ENCODE data around the gene EIF3I. TPM values are rescaled to one million over a fixed set of nuclear protein-coding genes. Genes with fewer than 3 reads are reported as not detected.

The EIF3I gene
- total and polyA plus RNA-seq, 2 of the 13 experiments (the other 11 are each of a cell fraction or from before 2014, with no cell fraction given), result 210 to 223 TPM

- POLR2A ChIA-PET, result interaction anchor here (1.3 to 7.1 kb wide), 6 partner anchors 11 to 89 kb away, joined by 4 to 48 read pairs (median 15); partner anchors contain the start of genes HDAC1 and MARCKSL1
- in situ Hi-C loops (cut with HindIII; ENCODE audit: extremely low pct_ligation_motif_present, low pct_unique_long_range_greater_than_20kb), result no loop called here
These were observed 25.2 kb downstream of the EIF3I start for GRCh38 chr1:32247452-32247851.

GRCh38 chr1:32247983-32248889 is 26.0 kb downstream of the EIF3I start:
- H3K27me3 ChIP-seq (ENCODE audit: control insufficient read depth in 1 of 2, insufficient read depth in 2 of 2, low read length in 2 of 2), result no peaks in the 10 kb centered on the region
- H3K9me3 ChIP-seq (ENCODE audit: low read length), result no peaks in the 10 kb centered on the region
- in situ Hi-C loops (cut with HindIII; ENCODE audit: extremely low pct_ligation_motif_present, low pct_unique_long_range_greater_than_20kb) (no loop called here), intact Hi-C loops (cut with micrococcal nuclease; ENCODE audit: unreplicated experiment) (loop anchor here (1.0 kb wide), 1 partner anchor 42 kb away; no protein-coding TSS in a partner anchor)
- BruUV-seq (replicated peaks), result no TSS peak
- peak overlapping the region in 2 of 3 experiments; percentile 8 to 58; a peak in 2 of 6 replicates for H3K4me3 ChIP-seq (replicated peaks in 1 of 3; ENCODE audit: insufficient read depth in 1 of 3, low read depth in 2 of 3, low read length in 3 of 3)
- H3K4me1 ChIP-seq (ENCODE audit: insufficient read depth, low read length), result peaks cover 83% of the 10 kb centered on the region
- ATAC-seq, result peak; percentile 71
- no peaks in the 10 kb centered on the region for H3K36me3 ChIP-seq (replicated peaks in 1 of 2; ENCODE audit: control insufficient read depth in 1 of 2, insufficient read depth in 2 of 2, low read length in 2 of 2)
- 52% methylated on average over 3 of the region's 31 CpGs for WGBS (ENCODE audit: low lambda C conversion rate)
- POLR2A ChIA-PET, result interaction anchor here (0.7 to 7.1 kb wide), 11 partner anchors 11 to 464 kb away, joined by 3 to 48 read pairs (median 8); partner anchors contain the start of genes BSDC1, HDAC1, MARCKSL1 and TXLNA
- no peak for FAIRE-seq
- no peaks in the 10 kb centered on the region for H3K79me2 ChIP-seq (ENCODE audit: insufficient read depth, low read length)
- DNase-seq (ENCODE audit: low spot score), result peak; percentile 59
- H3K9ac ChIP-seq (ENCODE audit: insufficient read depth, low read depth, low read length), result peak overlapping the region; percentile 45; the same call in 1 of the 2 replicates
- no peak overlapping the region for H3K27ac ChIP-seq (ENCODE audit: extremely low read length, insufficient read depth, low read length)
- H2AFZ ChIP-seq (ENCODE audit: low read length), result no peak overlapping the region
- peak overlapping the region; percentile 72 for H3K4me2 ChIP-seq (ENCODE audit: low read depth, low read length)
- CTCF ChIA-PET (ENCODE audit: low intra/inter-chr PET ratio, low total read pairs), result interaction anchor here (1.0 to 1.3 kb wide), 2 partner anchors 32 to 68 kb away, joined by 3 to 8 read pairs; no protein-coding TSS in a partner anchor
- H4K20me1 ChIP-seq (ENCODE audit: insufficient read depth, low read length), result no peaks in the 10 kb centered on the region
- TF ChIP-seq ZNF577 (CRISPR knock-in tag; IDR thresholded peaks at IDR 0.05; ENCODE audit: borderline replicate concordance, low read depth), result no peak
- TF ChIP-seq CREB3 (CRISPR knock-in tag; IDR thresholded peaks at IDR 0.05), result no peak
- TF ChIP-seq MLX (CRISPR knock-in tag; IDR thresholded peaks at IDR 0.05), result no peak
- peak; percentile 55; the same call in 1 of the 3 replicates for TF ChIP-seq MXI1 (IDR thresholded peaks at IDR 0.05; ENCODE audit: borderline replicate concordance, low read depth, low read length)
- TF ChIP-seq ZNF850 (CRISPR knock-in tag; conservative IDR thresholded peaks at IDR 0.05), result no peak
- no peak for TF ChIP-seq HINFP (CRISPR knock-in tag; IDR thresholded peaks at IDR 0.05; ENCODE audit: low read depth)
- no peak for TF ChIP-seq ZBTB26 (CRISPR knock-in tag; IDR thresholded peaks at IDR 0.05; ENCODE audit: borderline replicate concordance)
- no peak for TF ChIP-seq ZNF674 (CRISPR knock-in tag; IDR thresholded peaks at IDR 0.05; ENCODE audit: low read depth)

More at GRCh38 chr1:32247452-32247851, 25.2 kb downstream of the EIF3I start:
- no TSS peak for BruUV-seq (replicated peaks)
- CTCF ChIA-PET (ENCODE audit: low intra/inter-chr PET ratio, low total read pairs), result interaction anchor here (1.3 kb wide), 1 partner anchor 32 kb away, joined by 8 read pairs; no protein-coding TSS in a partner anchor
- no peaks in the 10 kb centered on the region for H3K79me2 ChIP-seq (ENCODE audit: insufficient read depth, low read length)
- WGBS (ENCODE audit: low lambda C conversion rate), result 14% methylated on average over 4 of the region's 12 CpGs
- H3K27me3 ChIP-seq (ENCODE audit: control insufficient read depth in 1 of 2, insufficient read depth in 2 of 2, low read length in 2 of 2), result no peaks in the 10 kb centered on the region
- H3K9ac ChIP-seq (ENCODE audit: insufficient read depth, low read depth, low read length), result peak overlapping the region; percentile 30; the same call in 1 of the 2 replicates
- H3K9me3 ChIP-seq (ENCODE audit: low read length), result no peaks in the 10 kb centered on the region
- no peak for FAIRE-seq
- peak overlapping the region in 2 of 3 experiments; percentile 22 to 58; a peak in 3 of 6 replicates for H3K4me3 ChIP-seq (replicated peaks in 1 of 3; ENCODE audit: insufficient read depth in 1 of 3, low read depth in 2 of 3, low read length in 3 of 3)
- DNase-seq (ENCODE audit: low spot score), result no peak
- H4K20me1 ChIP-seq (ENCODE audit: insufficient read depth, low read length), result no peaks in the 10 kb centered on the region
- TF ChIP-seq DMAP1 (CRISPR knock-in tag; IDR thresholded peaks at IDR 0.05), result 0 out of 2 replicates have a peak, but pooled peaks have one; percentile 4
- no peak for TF ChIP-seq SIX4 (CRISPR knock-in tag; IDR thresholded peaks at IDR 0.05)
- TF ChIP-seq ZNF354B (CRISPR knock-in tag; IDR thresholded peaks at IDR 0.05), result no peak
- 0 out of 2 replicates have a peak, but pooled peaks have one; percentile 21 for TF ChIP-seq HNRNPL (IDR thresholded peaks at IDR 0.05; ENCODE audit: low read depth, low read length)
- TF ChIP-seq MYC (CRISPR knock-in tag; IDR thresholded peaks at IDR 0.05; ENCODE audit: borderline replicate concordance), result 0 out of 2 replicates have a peak, but pooled peaks have one; percentile 4
- intact Hi-C loops (cut with micrococcal nuclease; ENCODE audit: unreplicated experiment), result no loop called here
- peaks cover 83% of the 10 kb centered on the region for H3K4me1 ChIP-seq (ENCODE audit: insufficient read depth, low read length)
- H3K4me2 ChIP-seq (ENCODE audit: low read depth, low read length), result peak overlapping the region; percentile 72
- ATAC-seq, result peak; percentile 8; the same call in 2 of the 3 replicates
- H3K36me3 ChIP-seq (replicated peaks in 1 of 2; ENCODE audit: control insufficient read depth in 1 of 2, insufficient read depth in 2 of 2, low read length in 2 of 2), result no peaks in the 10 kb centered on the region
- H3K27ac ChIP-seq (ENCODE audit: extremely low read length, insufficient read depth, low read length), result no peak overlapping the region
- H2AFZ ChIP-seq (ENCODE audit: low read length), result peak overlapping the region; percentile 30

Data from HepG2 (cell line).